ENCODE measurements around the gene DEAF1.

Gene DEAF1

DNA sequence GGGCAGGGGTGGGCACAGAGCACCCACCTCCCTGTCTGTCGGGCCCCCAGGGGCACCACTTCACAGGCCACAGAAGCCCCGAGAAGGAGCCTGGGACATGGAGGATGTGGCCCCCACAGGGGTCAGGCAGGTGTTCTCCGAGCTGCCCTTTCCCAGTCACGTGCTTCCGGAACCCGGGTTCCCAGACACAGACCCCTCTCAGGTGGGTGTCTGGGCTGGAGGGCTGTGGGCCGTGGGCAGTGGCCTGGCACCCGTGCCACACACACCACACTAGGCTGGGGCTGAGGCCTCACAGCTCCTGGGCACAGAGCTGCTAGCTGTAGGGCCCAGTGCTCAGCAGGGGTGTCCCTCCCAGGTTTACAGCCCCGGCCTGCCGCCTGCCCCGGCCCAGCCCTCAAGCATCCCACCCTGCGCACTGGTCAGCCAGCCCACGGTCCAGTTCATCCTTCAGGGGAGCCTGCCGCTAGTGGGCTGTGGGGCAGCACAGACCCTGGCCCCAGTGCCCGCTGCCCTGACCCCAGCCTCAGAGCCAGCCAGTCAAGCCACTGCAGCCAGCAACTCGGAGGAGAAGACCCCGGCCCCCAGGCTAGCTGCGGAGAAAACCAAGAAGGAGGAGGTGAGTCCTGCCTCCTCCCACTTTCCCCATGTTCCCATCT lies 84.7 kb downstream of the DEAF1 start:
- DNase-seq (ENCODE audit: low spot score) = no peak

DNA sequence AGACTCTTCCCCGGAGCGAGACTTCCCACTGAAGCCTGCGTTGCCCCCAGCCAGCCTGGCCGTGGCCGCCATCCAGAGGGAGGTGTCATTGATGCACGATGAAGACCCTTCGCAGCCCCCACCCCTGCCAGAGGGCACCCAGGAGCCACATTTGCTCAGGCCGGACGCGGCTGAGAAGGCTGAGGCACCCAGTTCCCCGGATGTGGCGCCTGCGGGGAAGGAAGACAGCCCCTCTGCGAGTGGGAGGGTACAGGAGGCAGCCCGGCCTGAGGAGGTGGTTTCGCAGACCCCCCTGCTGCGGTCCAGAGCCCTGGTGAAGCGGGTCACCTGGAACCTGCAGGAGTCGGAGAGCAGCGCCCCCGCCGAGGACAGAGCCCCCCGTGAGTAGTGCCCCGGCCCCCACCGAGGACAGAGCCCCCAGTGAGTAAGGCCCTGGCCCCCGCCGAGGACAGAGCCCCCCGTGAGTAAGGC lies 85.6 kb downstream of the DEAF1 start:
- no peak for DNase-seq (ENCODE audit: low spot score)

DNA sequence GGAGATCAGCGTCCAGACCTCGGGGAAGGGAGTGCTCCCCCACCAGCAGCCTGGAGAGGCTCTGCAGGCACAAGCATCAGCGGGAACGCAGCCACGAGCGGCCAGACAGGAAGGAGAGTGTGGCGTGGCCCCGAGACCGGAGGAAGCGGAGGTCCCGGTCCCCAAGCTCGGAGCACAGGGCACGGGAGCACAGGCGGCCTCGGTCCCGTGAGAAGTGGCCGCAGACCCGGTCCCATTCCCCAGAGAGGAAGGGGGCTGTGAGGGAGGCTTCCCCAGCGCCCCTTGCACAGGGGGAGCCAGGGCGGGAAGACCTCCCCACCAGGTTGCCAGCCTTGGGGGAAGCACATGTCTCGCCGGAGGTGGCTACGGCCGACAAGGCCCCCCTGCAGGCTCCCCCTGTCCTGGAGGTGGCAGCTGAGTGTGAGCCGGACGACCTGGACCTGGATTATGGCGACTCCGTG lies 86.2 kb downstream of the DEAF1 start:
- no peak for DNase-seq (ENCODE audit: low spot score)

DNA sequence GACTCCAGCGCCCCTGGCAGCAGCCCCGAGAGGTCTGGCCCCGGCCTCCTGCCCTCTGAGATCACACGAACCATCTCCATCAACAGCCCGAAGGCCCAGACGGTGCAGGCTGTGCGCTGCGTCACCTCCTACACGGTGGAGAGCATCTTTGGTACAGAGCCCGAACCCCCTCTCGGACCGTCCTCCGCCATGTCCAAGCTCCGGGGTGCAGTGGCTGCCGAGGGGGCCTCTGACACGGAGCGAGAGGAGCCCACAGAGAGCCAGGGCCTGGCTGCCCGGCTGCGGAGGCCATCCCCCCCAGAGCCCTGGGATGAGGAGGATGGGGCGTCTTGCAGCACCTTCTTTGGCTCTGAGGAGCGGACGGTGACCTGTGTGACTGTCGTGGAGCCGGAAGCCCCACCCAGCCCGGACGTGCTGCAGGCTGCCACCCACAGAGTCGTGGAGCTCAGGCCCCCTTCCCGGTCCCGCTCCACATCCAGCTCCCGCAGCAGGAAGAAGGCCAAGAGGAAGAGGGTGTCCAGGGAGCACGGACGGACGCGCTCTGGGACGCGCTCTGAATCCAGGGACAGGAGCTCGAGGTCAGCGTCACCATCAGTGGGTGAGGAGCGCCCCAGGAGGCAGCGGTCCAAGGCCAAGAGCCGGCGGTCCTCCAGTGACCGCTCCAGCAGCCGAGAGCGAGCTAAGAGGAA lies 86.9 kb downstream of the DEAF1 start:
- no peak for DNase-seq (ENCODE audit: low spot score)

DNA sequence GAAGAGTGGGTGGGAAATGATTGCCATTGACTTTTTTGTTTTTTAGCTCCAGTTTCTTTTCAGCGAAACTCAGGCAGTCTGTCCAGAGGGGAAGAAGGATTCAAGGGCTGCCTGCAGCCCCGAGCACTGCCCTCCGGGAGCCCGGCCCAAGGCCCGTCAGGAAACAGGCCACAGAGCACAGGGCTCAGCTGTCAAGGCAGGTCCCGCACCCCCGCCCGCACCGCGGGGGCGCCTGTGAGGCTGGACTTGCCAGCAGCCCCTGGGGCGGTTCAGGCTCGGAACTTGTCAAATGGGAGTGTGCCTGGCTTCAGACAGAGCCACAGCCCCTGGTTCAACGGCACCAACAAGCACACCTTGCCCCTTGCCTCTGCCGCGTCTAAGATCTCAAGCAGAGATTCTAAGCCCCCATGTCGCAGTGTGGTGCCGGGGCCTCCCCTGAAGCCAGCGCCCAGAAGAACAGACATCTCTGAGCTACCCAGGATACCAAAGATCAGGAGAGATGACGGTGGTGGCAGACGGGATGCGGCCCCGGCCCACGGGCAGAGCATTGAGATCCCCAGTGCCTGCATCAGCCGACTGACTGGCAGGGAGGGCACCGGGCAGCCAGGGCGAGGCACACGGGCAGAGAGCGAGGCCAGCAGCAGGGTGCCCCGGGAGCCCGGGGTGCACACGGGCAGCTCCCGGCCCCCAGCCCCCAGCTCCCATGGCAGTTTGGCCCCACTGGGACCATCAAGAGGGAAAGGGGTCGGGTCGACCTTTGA lies 87.8 kb downstream of the DEAF1 start:
- DNase-seq (ENCODE audit: low spot score) = no peak

DNA sequence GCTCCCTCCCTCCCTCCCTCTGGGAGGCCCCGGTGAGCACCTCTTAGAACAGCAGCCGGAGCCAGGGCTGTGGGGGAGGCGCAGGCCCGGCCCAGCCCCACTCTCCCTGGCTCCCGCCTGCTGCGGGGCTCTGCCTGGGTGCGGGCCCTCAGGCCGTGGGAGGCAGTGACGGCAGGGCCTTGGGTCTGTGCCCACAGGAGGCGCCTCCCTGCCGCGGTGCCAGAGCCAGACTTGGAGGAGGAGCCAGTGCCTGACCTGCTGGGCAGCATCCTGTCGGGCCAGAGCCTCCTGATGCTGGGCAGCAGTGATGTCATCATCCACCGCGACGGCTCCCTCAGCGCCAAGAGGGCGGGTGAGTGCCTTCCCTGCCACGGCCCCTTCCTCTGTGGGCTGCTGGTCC lies 88.8 kb downstream of the DEAF1 start:
- DNase-seq (ENCODE audit: low spot score) = no peak

DNA sequence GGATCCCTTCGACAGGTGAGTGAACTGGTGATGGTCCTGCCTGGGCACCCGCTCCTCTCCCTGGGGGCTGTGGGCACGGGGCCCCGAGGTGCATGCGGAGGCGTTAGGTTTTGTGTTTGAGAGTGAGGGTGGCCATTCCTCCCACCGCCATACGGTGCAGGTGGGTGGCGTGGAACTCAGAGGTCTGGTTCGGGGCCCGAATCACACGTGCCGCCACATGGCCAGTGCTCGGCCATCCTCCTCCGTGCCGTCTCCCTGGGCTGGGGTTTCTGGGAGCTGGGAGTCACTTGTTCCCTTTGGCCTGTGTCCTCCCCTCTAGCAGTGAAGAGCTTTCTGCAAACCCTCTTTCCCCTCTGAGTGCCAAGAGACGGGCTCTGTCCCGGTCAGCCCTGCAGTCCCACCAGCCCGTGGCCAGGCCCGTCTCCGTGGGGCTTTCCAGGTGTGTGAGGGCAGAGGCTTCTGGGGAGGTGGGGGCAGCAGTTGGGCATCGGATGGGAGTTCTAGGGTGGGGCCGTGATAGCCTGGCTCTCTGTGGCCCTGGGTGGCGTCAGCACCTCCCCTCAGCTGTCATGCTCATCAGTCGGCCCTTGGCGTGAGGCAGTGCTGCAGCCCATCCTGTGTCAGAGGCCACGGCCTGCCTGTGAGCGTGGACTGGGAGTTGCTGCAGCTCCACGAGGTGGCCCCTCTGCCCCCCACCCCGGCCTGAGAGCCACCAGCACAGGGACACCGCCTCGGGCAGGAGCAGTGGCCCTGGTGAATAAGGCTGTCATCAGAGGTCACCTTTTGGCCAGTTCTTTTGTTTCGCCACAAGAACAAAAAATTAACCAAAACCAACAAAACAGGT lies 89.5 kb downstream of the DEAF1 start:
- DNase-seq (ENCODE audit: low spot score) = no peak

DNA sequence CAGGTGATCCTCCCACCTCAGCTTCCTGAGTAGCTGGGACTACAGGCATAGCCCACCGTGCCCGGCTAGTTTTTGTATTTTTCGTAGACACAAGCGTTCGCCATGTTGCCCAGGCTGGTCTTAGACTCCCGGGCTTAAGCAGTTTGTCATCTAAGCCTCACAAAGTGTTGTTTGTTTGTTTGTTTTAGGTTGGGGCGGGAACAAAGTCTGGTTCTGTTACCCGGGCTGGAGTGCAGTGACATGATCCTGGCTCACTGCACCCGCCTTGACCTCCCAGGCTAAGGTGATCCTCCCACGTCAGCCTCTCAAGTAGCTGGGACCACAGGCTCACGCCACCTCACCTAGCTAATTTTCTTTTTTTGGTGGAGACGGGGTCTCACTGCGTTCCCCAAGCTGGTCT lies 91.9 kb downstream of the DEAF1 start:
- DNase-seq (ENCODE audit: low spot score) = no peak

DNA sequence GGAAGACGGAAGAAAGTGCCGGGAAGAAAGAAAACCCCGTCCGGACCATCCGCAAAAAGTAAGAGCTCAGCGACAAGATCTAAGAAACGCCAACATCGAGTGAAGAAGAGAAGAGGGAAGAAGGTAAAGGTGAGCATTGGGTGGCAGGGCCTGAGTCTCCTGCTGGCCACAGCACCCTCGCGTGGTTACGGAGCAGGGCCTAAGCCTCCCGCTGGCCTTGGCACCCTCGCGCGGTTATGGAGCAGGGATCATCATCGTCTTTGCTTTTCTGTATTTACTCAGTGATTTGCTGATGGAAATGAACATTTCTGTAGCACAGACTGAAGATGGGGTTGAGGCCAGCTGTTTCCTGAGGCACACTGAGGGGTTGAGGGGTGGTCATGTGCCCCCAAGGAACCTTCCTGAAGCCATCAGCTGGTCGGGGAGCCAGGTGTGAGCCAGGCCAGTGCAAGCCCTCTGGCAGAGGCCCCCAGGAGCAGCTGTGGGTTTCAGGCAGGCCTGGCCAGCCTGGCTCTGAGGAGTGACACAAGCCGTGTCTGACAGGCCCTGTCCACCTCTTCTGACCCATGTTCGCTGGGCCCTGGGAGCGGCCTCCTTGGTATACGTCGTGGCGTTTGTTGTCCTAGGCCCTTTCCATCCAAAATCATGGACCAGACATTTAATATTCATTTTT lies 93.3 kb downstream of the DEAF1 start:
- DNase-seq (ENCODE audit: low spot score) = no peak

DNA sequence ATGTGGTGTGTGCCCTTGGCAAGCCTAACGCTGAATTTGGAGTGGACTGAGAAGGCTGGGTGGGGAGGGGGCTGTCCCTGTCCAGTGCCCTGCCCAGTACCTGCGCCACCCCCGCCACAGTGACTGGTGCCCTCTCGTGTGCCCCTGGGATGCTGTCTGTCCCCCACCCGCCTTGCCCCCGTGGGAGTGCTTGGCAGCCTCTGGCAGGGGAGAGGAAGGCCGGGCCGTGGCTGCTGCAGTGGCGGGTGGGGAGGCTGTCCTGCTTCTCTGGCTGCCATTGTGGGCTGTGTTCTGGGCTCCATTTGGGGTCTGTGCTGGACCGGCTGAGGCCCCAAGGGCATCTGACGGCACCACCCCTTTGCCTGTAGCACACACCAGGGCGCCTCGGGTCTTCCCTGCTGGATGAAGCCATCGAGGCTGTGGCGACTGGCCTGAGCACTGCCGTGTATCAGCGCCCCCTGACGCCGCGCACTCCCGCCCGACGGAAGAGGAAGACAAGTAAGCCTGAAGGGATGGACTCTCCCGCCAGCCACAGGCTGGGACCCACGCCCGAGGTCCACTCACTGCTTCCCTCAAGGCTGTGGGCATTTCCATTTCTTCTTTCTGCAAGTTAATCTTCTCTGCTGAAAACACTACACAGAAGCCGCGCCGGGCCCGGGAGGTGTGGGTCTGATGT lies 96.9 kb downstream of the DEAF1 start:
- DNase-seq (ENCODE audit: low spot score) = no peak

DNA sequence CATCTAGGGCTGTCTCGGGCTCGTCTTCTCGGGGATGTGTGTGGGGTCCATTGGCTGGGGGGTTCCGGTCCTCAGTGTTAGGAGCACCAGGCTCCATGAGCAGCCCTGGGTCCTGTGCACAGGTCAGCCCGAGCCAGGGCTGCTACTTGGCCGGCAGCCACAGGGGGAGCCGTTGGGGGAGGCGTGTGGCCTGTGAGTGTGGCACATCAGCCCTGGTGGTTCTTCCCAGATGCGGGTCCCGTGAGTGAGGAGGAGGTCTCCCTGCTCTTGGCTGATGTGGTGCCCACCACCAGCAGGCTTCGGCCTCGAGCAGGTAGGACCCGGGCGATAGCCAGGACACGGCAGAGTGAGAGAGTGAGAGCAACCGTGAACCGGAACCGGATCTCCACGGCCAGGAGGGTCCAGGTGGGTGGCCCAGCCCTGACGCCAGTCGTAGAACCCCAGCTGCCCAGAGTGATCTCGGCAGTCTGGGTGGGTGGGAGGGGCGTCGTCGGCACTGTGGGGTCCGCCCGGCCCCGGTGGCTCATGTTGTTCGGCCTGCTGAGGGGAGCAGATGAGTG lies 97.8 kb downstream of the DEAF1 start:
- DNase-seq (ENCODE audit: low spot score) = no peak

DNA sequence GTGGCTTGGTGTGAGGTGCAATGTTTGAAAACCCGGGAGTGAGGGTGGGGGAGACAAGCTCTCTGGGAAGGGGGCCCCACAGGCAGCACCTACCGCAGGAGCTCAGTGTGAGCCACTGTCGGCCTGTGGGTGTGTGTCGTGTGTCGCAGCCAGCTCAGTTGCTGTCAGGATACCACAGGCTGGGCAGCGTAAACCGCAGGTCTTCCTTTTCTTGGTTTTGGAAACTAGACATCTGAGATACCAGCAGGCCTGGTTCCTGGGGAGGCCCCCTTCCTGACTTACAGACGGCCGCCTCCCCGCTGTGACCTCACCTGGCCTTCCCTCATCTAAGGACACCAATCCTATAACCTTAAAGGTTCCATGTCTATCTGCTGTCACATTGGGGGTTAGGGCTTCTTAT lies 98.6 kb downstream of the DEAF1 start:
- no peak for DNase-seq (ENCODE audit: low spot score)

DNA sequence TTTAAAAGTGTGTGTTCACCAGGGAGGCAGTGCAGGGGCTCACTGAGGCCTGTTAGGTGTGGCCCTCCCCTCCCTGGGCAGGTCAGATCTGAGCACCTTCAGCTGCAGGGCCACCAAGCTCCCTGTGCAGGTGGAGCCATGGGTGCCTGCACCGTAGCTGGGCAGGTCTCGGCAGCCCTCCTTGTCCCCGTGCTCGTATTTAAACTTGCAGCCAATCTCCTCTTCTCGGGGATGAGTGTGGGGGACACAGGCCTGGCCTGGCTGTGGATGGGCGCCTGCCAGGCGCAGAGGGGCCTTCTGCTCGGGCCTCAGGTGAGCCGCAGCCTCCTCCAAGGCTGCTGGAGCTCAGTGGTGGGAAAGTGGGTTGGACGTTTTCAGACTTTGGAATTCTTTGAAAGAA lies 99.6 kb downstream of the DEAF1 start:
- no peak for DNase-seq (ENCODE audit: low spot score)

Measured in GM03348 (cell line).